Activated CD8-positive, alpha-beta T cell treated with anti-CD3 and anti-CD28 coated beads for 36 hours (primary cell): ENCODE measurements around the gene SYNDIG1L. TPM values are rescaled to one million over a fixed set of nuclear protein-coding genes. Genes with fewer than 3 reads are reported as not detected.

Experiments used
- ATAC-seq: fragments of 200-7000 bp; cut with Tn5 transposase; one replicate; pipeline ENCODE4 v1.10.0; 2021; ENCODE audit warnings: mild to moderate bottlenecking, moderate library complexity
- CTCF ChIA-PET: fragments of 350-600 bp; sonication (Branson Sonifier 250); formaldehyde crosslinking; loops from one replicate; lab custom pipeline; 2021; ENCODE audit warnings: antibody characterized with exemption; lab: Charles Lee
- POLR2A ChIA-PET: fragments of 350-600 bp; sonication (Branson Sonifier 250); formaldehyde crosslinking; loops from one replicate; lab custom pipeline; 2021; ENCODE audit warnings: antibody characterized with exemption; lab: Charles Lee
- DNase-seq: peaks from one replicate; pipeline ENCODE4 v3.0.0-alpha.2; 2020
- H3K27ac Mint-ChIP-seq: one replicate; pipeline ENCODE4 v1.8.0; 2021; ENCODE audit warnings: mild to moderate bottlenecking, mixed read lengths
- H3K27me3 Mint-ChIP-seq: one replicate; pipeline ENCODE4 v1.8.0; 2021; ENCODE audit warnings: mixed read lengths
- H3K36me3 Mint-ChIP-seq: one replicate; pipeline ENCODE4 v1.8.0; 2021; ENCODE audit warnings: low read depth, mixed read lengths
- H3K4me1 Mint-ChIP-seq: one replicate; pipeline ENCODE4 v1.8.0; 2021; ENCODE audit warnings: low read depth, mixed read lengths
- H3K4me3 Mint-ChIP-seq: one replicate; pipeline ENCODE4 v1.8.0; 2021; ENCODE audit warnings: mild to moderate bottlenecking, moderate library complexity, mixed read lengths
- H3K9me3 Mint-ChIP-seq: one replicate; pipeline ENCODE4 v1.8.0; 2021; ENCODE audit warnings: mixed read lengths
- intact Hi-C: fragments of 100-400 bp; cut with micrococcal nuclease; formaldehyde crosslinking; loops from one replicate; pipeline ENCODE4 v1.10.0; 2022
- total RNA-seq, 2 experiments: library from RNA; stranded (reverse); gene quantifications; one replicate each; pipeline ENCODE4 v1.2.3, GENCODE V29; 2021
- TF ChIP-seq, protein P1 (sequence below): fragments of 200-600 bp; IDR thresholded peaks from one replicate; pipeline ENCODE4 v1.8.0; 2022; ENCODE audit warnings: antibody characterized with exemption, mild to moderate bottlenecking

Gene SYNDIG1L
- total RNA-seq, 2 experiments from 2014 or later, result not detected

DNA sequence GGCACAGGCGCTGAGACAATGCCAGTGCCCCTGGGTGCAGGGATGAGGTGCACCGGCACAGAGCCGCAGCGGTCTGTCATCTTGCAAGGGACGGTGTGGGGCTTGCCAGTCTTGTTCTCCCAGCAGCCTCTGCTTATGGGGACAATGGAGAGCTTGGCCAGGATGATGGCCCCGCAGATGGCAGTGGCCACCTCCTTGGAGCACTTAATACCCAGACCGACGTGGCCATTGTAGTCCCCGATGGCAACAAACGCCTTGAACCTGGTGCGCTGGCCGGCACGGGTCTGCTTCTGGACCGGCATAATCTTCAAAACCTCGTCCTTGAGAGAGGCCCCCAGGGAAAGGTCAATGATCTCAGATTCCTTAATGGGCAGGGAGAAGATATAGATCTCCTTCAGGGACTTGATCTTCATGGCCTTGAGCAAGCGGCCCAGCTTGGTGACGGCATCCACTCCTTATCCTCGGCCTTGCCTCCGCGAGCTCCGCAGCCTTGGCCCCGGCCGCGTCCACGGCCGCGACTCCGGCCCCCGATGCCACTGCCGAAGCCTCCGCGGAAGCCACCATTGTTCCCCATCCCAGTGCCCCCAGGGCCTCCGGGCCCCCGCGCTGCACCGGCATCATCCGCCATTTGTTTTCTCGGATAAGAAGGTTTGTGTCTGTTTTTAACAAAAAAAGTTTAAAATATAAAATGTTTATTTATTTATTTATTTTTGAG is 47.9 kb downstream of the SYNDIG1L start:
- H3K4me1 Mint-ChIP-seq, result no peaks in the 10 kb centered on the region
- intact Hi-C loops, result no loop called here
- no peaks in the 10 kb centered on the region for H3K9me3 Mint-ChIP-seq
- H3K4me3 Mint-ChIP-seq, result no peak overlapping the region
- no peak overlapping the region for H3K27ac Mint-ChIP-seq
- ATAC-seq (no peak), DNase-seq (no peak)
- POLR2A ChIA-PET, result interaction anchor here (0.6 kb wide), 1 partner anchor 11 kb away, joined by 3 read pairs; no protein-coding TSS in a partner anchor
- H3K27me3 Mint-ChIP-seq, result no peaks in the 10 kb centered on the region
- H3K36me3 Mint-ChIP-seq, result no peaks in the 10 kb centered on the region
- TF ChIP-seq, protein P1, sequence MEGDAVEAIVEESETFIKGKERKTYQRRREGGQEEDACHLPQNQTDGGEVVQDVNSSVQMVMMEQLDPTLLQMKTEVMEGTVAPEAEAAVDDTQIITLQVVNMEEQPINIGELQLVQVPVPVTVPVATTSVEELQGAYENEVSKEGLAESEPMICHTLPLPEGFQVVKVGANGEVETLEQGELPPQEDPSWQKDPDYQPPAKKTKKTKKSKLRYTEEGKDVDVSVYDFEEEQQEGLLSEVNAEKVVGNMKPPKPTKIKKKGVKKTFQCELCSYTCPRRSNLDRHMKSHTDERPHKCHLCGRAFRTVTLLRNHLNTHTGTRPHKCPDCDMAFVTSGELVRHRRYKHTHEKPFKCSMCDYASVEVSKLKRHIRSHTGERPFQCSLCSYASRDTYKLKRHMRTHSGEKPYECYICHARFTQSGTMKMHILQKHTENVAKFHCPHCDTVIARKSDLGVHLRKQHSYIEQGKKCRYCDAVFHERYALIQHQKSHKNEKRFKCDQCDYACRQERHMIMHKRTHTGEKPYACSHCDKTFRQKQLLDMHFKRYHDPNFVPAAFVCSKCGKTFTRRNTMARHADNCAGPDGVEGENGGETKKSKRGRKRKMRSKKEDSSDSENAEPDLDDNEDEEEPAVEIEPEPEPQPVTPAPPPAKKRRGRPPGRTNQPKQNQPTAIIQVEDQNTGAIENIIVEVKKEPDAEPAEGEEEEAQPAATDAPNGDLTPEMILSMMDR, result no peak
- CTCF ChIA-PET, result no interaction called here

DNA sequence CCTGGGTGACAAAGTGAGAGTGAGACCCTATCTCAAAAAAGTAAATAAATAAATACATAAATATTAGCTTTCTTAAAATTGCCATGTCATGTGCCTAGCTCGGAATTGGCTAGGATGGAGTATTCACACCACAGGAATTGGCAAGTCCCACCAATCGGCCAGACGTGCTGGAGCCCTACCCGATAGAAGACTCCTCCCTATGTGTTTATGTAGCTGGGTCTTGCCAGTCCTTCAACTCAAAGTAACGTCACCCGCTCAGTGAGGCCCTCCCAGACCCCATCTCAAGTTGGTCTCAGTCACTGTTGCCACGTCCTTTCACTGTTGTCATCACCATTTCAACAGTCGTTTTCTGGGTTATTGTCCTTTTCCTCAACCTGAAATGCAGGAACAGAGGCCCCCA is 57.6 kb downstream of the SYNDIG1L start:
- TF ChIP-seq, protein P1, result no peak

DNA sequence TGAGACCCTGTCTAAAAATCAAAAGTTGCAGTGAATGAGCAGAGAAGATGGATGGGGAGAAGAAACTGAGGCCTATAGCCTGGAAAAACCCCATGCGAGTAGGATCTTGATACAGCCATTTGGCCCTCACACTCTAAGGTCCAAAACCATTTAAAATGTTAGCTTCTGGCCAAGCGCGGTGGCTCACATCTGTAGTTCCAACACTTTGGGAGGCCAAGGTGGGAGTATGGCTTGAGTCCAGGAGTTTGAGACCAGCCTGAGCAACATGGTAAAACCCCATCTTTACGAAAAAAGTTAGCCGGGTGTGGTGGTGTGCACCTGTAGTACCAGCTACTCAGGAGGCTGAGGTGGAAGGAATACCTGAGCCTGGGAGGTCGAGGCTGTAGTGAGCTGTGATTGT is 58.0 kb downstream of the SYNDIG1L start:
- TF ChIP-seq, protein P1, result no peak
- ATAC-seq (no peak), DNase-seq (no peak)
- Mint-ChIP-seq H3K9me3 (no peaks in the 10 kb centered on the region), H3K4me3 (no peak overlapping the region), H3K27ac (no peak overlapping the region), H3K36me3 (no peaks in the 10 kb centered on the region), H3K4me1 (no peaks in the 10 kb centered on the region), H3K27me3 (peaks cover 15% of the 10 kb centered on the region)
- CTCF ChIA-PET, result interaction anchor here (0.7 kb wide), 1 partner anchor 22 kb away, joined by 3 read pairs; no protein-coding TSS in a partner anchor
- POLR2A ChIA-PET, result interaction anchor here (0.8 kb wide), 1 partner anchor 1833 kb away, joined by 3 read pairs; no protein-coding TSS in a partner anchor
- intact Hi-C loops, result no loop called here

More for the DNA sequence above, 57.6 kb downstream of the SYNDIG1L start:
- Mint-ChIP-seq H3K27ac (no peak overlapping the region), H3K36me3 (no peaks in the 10 kb centered on the region), H3K27me3 (peaks cover 15% of the 10 kb centered on the region), H3K9me3 (no peaks in the 10 kb centered on the region), H3K4me1 (no peaks in the 10 kb centered on the region), H3K4me3 (no peak overlapping the region)
- ATAC-seq (no peak), DNase-seq (no peak)
- ChIA-PET POLR2A (interaction anchor here (0.8 kb wide), 1 partner anchor 1834 kb away, joined by 3 read pairs; no protein-coding TSS in a partner anchor), CTCF (no interaction called here)
- intact Hi-C loops, result no loop called here

DNA sequence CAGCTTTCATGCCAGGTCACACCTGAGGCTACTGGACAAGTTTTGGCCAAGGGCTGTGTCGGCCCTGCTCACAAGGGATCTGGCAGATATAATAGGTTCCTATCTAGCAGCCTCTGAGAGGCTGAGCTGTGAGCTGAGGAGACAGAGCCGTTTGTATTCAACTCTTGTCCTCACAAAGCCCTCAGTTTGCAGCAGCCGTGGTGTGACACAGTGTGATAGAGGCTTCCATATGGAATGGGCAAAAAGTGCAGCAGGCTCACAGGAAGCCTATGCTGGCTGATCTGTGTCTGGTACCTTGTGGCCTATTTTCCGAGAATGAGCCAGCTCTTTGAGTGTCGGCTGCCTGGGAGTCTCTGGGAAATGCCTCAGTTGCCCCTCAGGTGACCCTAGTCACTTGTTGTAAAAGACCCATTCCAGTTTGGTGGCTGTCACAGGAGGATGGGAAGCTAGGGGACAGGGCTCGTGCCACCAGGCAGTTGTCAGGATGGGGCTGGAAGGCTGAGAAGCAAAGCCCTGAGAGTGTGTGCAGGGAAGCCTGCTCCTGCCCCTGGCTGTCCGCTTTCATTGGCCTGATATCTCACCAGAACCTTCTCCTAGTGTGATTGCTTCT is 61.6 kb downstream of the SYNDIG1L start:
- ChIA-PET POLR2A (interaction anchor here (0.9 kb wide), 1 partner anchor 25 kb away, joined by 3 read pairs; no protein-coding TSS in a partner anchor), CTCF (interaction anchor here (1.2 kb wide), 1 partner anchor 94 kb away, joined by 3 read pairs; no protein-coding TSS in a partner anchor)
- no peak overlapping the region for H3K27ac Mint-ChIP-seq
- no peak overlapping the region for H3K4me3 Mint-ChIP-seq
- TF ChIP-seq, protein P1, result no peak
- no peaks in the 10 kb centered on the region for H3K36me3 Mint-ChIP-seq
- H3K9me3 Mint-ChIP-seq, result no peaks in the 10 kb centered on the region
- ATAC-seq (no peak), DNase-seq (no peak)
- intact Hi-C loops, result no loop called here
- peaks cover 12% of the 10 kb centered on the region for H3K27me3 Mint-ChIP-seq
- no peaks in the 10 kb centered on the region for H3K4me1 Mint-ChIP-seq
